Central memory CD8-positive, alpha-beta T cell (primary cell): ENCODE results near the gene LAD1.

Experiments used
- ATAC-seq: fragments of 150-1000 bp; cut with Tn5 transposase; replicated peaks from 2 replicates; pipeline ENCODE4 v1.10.0; 2022; ENCODE audit warnings: mild to moderate bottlenecking, moderate FRiP score, moderate number of reproducible peaks; ENCODE audit not compliant: poor library complexity, severe bottlenecking; ENCODE audit errors: extremely low read depth
- DNase-seq, 2 donors: peaks; one replicate each; pipeline ENCODE4 v3.0.0; 2021; ENCODE audit warnings: low spot score in 2 of 2
- H3K27ac Mint-ChIP-seq: one replicate; pipeline ENCODE4 v1.8.0; 2022; ENCODE audit warnings: low read depth, mild to moderate bottlenecking, moderate library complexity, mixed read lengths
- H3K27me3 Mint-ChIP-seq: one replicate; pipeline ENCODE4 v1.8.0; 2022; ENCODE audit warnings: mixed read lengths
- H3K36me3 Mint-ChIP-seq: one replicate; pipeline ENCODE4 v1.8.0; 2022; ENCODE audit warnings: mild to moderate bottlenecking, moderate library complexity, mixed read lengths; ENCODE audit not compliant: insufficient read depth
- H3K4me1 Mint-ChIP-seq: one replicate; pipeline ENCODE4 v1.8.0; 2022; ENCODE audit warnings: mixed read lengths
- H3K4me3 Mint-ChIP-seq: one replicate; pipeline ENCODE4 v1.8.0; 2022; ENCODE audit warnings: mild to moderate bottlenecking, moderate library complexity, mixed read lengths
- H3K9me3 Mint-ChIP-seq: one replicate; pipeline ENCODE4 v1.8.0; 2022; ENCODE audit warnings: mixed read lengths

The LAD1 gene

GRCh38 chr1:201426479-201427310, 27.6 kb upstream of the LAD1 start:
- Mint-ChIP-seq H3K36me3 (peaks cover 1% of the 10 kb centered on the region), H3K27ac (no peak overlapping the region), H3K9me3 (no peaks in the 10 kb centered on the region), H3K27me3 (peaks cover 33% of the 10 kb centered on the region), H3K4me1 (no peaks in the 10 kb centered on the region), H3K4me3 (no peak overlapping the region)
- no peak for DNase-seq
- no peak for ATAC-seq

- Mint-ChIP-seq H3K4me3 (no peak overlapping the region), H3K36me3 (peaks cover 1% of the 10 kb centered on the region), H3K4me1 (no peaks in the 10 kb centered on the region), H3K27me3 (peaks cover 24% of the 10 kb centered on the region), H3K27ac (no peak overlapping the region), H3K9me3 (no peaks in the 10 kb centered on the region)
- DNase-seq (no peak), ATAC-seq (no peak)
These were observed 25.0 kb upstream of the LAD1 start for GRCh38 chr1:201424146-201424545.

DNA sequence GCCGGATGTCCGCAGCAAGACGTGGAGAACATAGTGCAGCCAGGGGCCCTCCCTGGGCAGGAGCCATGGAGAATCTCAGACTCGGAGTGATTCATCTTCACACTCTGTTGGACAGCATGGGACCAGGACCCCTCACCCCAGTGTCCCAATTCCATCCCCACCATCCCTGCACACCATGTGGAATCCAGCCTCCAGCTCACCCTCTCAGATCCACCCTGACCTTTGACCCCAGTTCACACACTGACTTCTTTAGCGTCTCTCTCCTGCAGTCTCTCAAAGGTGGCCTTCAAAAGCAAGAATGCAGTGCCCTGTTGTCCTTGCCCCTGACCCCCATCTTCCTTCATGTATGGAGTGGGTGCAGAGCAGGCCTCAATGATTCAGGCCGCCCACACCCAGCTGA, 24.5 kb upstream of the LAD1 start:
- H3K36me3 Mint-ChIP-seq: peaks cover 1% of the 10 kb centered on the region
- DNase-seq (no peak), ATAC-seq (no peak)
- H3K27me3 Mint-ChIP-seq: peaks cover 24% of the 10 kb centered on the region
- H3K9me3 Mint-ChIP-seq: no peaks in the 10 kb centered on the region
- no peaks in the 10 kb centered on the region for H3K4me1 Mint-ChIP-seq
- no peak overlapping the region for H3K27ac Mint-ChIP-seq
- H3K4me3 Mint-ChIP-seq: no peak overlapping the region

DNA sequence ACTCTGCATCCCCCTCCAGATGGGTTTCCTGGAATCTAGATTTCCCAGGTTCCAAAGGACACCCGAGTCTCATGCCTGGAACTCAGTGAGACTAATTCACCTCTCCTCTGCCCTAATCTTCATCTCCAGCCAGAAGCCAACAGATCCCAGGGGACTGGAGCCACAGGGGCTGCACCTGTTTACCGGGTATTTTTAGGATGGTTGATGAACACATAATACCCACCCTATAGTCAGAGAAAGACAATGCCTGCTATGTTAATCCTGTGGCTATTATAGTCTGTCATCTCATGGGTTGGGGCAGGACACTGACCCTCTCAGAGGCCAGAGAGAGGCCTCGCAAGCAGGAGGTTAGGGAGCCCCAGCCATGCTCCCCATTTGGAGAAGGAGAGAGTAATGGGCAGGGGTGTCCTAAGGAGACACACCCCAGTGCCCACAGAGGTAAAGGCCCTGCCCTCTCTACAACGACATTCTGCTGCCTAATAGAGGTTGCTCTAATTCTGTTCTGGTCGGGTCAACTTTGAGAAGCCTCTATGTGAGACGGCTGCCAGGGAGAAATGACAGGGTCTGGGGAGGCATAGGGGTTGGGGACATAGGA, 23.4 kb upstream of the LAD1 start:
- no peak overlapping the region for H3K27ac Mint-ChIP-seq
- H3K9me3 Mint-ChIP-seq: no peaks in the 10 kb centered on the region

DNA sequence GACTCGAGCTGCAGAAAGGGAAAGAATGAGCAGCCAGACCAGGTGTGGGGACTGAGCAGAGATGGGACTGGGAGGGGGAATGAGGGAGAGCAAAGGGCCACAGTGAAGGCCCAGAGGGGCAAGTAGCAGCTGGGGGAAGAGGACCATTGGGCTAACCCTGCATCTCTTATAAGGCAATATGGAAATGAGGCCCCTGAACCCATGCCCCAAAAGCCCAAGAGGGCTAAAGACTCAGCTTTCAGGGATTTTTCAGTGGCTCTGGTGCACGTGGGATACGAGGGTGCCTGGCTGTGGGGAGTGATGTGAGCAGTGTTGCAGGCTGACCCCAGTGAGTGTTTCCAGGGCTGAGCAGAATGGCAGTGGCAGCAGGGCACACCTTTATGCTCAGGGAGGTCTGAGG, 22.9 kb upstream of the LAD1 start:
- no peaks in the 10 kb centered on the region for H3K9me3 Mint-ChIP-seq
- H3K4me1 Mint-ChIP-seq: no peaks in the 10 kb centered on the region
- no peak overlapping the region for H3K4me3 Mint-ChIP-seq
- peaks cover 34% of the 10 kb centered on the region for H3K27me3 Mint-ChIP-seq
- peaks cover 1% of the 10 kb centered on the region for H3K36me3 Mint-ChIP-seq
- no peak overlapping the region for H3K27ac Mint-ChIP-seq
- DNase-seq: no peak
- no peak for ATAC-seq

More for the DNA sequence above, 23.4 kb upstream of the LAD1 start:
- Mint-ChIP-seq H3K27me3 (peaks cover 28% of the 10 kb centered on the region), H3K36me3 (peaks cover 1% of the 10 kb centered on the region), H3K4me1 (no peaks in the 10 kb centered on the region), H3K4me3 (no peak overlapping the region)
- ATAC-seq (no peak), DNase-seq (no peak)

DNA sequence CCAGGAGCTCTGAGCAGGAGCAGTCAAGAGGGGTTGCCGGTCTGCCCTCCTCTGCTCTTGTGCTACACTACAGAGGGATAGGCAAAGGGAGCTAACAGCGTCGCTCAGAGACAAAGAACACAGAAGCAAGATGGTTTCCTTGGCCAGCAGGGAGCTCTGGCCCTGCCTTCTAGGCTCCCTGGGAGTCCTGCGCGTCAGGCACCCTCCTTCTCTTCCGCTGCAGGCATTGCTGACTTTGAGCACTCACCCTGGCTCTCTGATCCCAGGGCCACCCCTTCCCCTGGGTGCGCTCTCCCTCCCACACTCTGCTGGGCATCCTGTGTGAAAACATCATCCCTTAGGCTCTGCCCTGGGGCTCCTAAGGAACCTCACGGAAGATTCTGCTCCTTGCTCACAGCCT, 21.9 kb upstream of the LAD1 start:
- peaks cover 41% of the 10 kb centered on the region for H3K27me3 Mint-ChIP-seq
- H3K4me1 Mint-ChIP-seq: no peaks in the 10 kb centered on the region
- H3K9me3 Mint-ChIP-seq: no peaks in the 10 kb centered on the region
- H3K27ac Mint-ChIP-seq: no peak overlapping the region
- no peak overlapping the region for H3K4me3 Mint-ChIP-seq
- DNase-seq (no peak), ATAC-seq (no peak)
- peaks cover 1% of the 10 kb centered on the region for H3K36me3 Mint-ChIP-seq

GRCh38 chr1:201420608-201421002, 21.5 kb upstream of the LAD1 start:
- Mint-ChIP-seq H3K9me3 (no peaks in the 10 kb centered on the region), H3K27ac (no peak overlapping the region), H3K4me3 (no peak overlapping the region), H3K36me3 (peaks cover 1% of the 10 kb centered on the region), H3K4me1 (no peaks in the 10 kb centered on the region), H3K27me3 (peaks cover 44% of the 10 kb centered on the region)
- DNase-seq: no peak
- no peak for ATAC-seq

DNA sequence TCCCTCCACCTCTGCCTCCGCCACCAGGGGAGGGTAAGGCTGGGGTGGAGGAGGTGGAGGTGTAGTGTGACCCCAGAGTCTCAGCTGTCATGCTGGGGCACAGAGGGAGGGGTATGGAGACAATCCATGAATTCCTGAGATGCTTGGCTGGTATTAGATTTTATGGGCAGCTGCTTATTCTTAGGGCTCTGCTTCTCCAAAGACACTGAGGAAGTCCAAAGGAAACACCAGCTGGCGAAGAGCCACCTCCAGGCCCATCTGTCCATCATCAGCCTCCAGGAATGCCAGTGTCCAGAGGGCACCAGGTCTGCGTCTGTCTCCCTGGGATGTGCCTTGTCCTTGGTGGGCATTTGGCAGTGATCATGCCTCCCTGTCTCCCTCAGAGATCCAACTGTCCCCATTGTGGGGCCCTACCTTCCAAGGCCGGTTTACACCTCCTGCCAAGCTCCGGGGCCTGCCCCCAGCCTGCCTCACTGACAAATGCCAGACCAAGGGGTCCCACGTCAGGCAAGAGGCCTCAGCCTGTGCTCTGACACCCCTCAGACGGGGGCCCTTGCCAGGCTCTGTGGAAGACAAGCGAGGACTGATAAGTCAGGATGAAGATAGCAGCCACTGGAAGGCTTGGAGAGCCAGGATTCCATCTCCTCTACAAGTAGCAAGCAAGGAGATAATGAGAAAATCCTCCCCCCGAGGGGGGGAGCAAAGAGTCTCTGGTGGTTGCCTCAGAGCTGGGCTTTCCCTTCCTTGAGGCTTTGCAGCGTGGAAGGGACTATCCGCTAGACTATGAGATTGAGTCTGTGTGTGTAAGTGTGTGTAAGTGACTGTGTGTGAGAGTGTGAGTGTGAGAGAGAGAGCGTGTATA, 20.9 kb upstream of the LAD1 start:
- ATAC-seq: no peak
- no peak overlapping the region for H3K4me3 Mint-ChIP-seq

DNA sequence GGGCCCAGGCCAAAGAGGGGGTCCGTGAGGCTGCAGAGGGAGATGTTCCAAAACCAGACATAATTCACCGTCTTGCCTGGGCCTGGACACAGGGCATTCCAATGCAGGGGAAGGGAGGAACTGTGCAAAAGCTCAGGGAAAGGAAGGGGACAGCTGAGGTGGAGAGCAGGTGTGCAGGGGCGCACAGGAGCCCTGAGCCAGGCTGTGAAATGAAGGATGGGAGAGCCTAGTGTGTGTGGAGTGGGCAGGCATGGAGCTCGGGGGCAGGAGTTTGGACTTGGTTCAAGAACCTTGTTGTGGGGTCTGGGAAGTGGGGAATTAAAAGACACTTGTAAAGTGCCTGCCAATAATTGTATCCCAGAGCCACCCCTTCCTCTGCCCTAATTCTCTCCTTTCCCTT, 20.1 kb upstream of the LAD1 start:
- H3K4me1 Mint-ChIP-seq: no peaks in the 10 kb centered on the region
- H3K4me3 Mint-ChIP-seq: no peak overlapping the region
- peaks cover 55% of the 10 kb centered on the region for H3K27me3 Mint-ChIP-seq
- H3K27ac Mint-ChIP-seq: no peak overlapping the region
- DNase-seq (no peak), ATAC-seq (no peak)
- H3K36me3 Mint-ChIP-seq: no peaks in the 10 kb centered on the region
- no peaks in the 10 kb centered on the region for H3K9me3 Mint-ChIP-seq

More for the DNA sequence above, 20.9 kb upstream of the LAD1 start:
- Mint-ChIP-seq H3K4me1 (no peaks in the 10 kb centered on the region), H3K27ac (no peak overlapping the region), H3K27me3 (peaks cover 50% of the 10 kb centered on the region), H3K9me3 (no peaks in the 10 kb centered on the region), H3K36me3 (peaks cover 1% of the 10 kb centered on the region)
- no peak for DNase-seq

DNA sequence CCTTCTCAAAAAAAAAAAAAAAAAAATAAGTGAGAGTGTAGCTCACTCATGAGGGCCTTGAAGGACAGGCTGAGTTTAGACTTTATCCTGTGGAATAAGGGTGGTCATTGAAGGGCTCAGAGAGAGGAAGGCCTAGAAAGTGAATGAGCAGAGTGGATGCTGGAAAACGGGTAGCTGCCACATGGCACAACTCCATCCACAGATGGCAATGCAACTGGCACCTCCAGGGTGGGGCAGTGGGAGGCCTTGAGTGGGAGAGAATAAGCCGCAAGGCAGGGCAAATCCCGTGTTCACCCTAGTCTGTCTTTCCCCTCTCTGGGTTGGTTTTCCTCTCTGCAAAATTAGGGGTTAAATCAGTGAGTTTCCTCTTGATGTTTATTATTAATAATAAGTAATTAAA, 19.3 kb upstream of the LAD1 start:
- Mint-ChIP-seq H3K4me1 (no peaks in the 10 kb centered on the region), H3K27me3 (peaks cover 55% of the 10 kb centered on the region), H3K4me3 (no peak overlapping the region), H3K36me3 (no peaks in the 10 kb centered on the region), H3K27ac (no peak overlapping the region), H3K9me3 (no peaks in the 10 kb centered on the region)
- ATAC-seq (no peak), DNase-seq (no peak)

GRCh38 chr1:201414051-201414738, 15.1 kb upstream of the LAD1 start:
- Mint-ChIP-seq H3K27me3 (peaks cover 46% of the 10 kb centered on the region), H3K4me3 (no peak overlapping the region), H3K36me3 (no peaks in the 10 kb centered on the region), H3K4me1 (no peaks in the 10 kb centered on the region), H3K27ac (no peak overlapping the region), H3K9me3 (no peaks in the 10 kb centered on the region)
- ATAC-seq (no peak), DNase-seq (no peak)

- Mint-ChIP-seq H3K9me3 (no peaks in the 10 kb centered on the region), H3K36me3 (peaks cover 3% of the 10 kb centered on the region), H3K27ac (no peak overlapping the region), H3K4me3 (no peak overlapping the region), H3K4me1 (peaks cover 5% of the 10 kb centered on the region), H3K27me3 (peaks cover 23% of the 10 kb centered on the region)
- DNase-seq (no peak), ATAC-seq (no peak)
These were observed 12.2 kb upstream of the LAD1 start for GRCh38 chr1:201411292-201411691.
